ENCODE data around the gene CD79A. TPM values are rescaled to one million over a fixed set of nuclear protein-coding genes. Genes with fewer than 3 reads are reported as not detected.

The CD79A gene
- under 1 TPM in 2 of 4 donors, not detected in 2; 0.37 to 0.58 TPM for total RNA-seq
- 0.09 TPM for polyA plus RNA-seq
- long read RNA-seq, donor 1, result 0 reads
- long read RNA-seq, donor 2, result 0 reads
- long read RNA-seq, donor 3, result 0 reads
- long read RNA-seq, donor 4, result 0 reads

GRCh38 chr19:41876847-41877832 lies at the start of gene CD79A:
Gene CD79A (plus strand): TSS chr19:41877279. CDS start chr19:41877305, 26 bp downstream.
- no peaks in the 10 kb centered on the region for H3K4me1 ChIP-seq (ENCODE audit: control insufficient read depth, insufficient read depth, low read length)
- peak in 1 of 3 donors; percentile 46 for DNase-seq
- H3K9me3 ChIP-seq (ENCODE audit: control insufficient read depth, low read length), result no peaks in the 10 kb centered on the region
- H3K27ac ChIP-seq (ENCODE audit: low read length), result no peak within 1 kb of the TSS
- 58% methylated on average over 9 of the region's 9 CpGs for WGBS
- no peak for ATAC-seq
- no peaks in the 10 kb centered on the region for H3K27me3 ChIP-seq (ENCODE audit: control insufficient read depth, insufficient read depth)
- no peak within 1 kb of the TSS for H3K4me3 ChIP-seq (ENCODE audit: low read length)
- intact Hi-C loops (cut with DNase I), result loop anchor here in 1 of 4 donors (5.0 kb wide), 1 partner anchor 70 kb away; no protein-coding TSS in a partner anchor

- ATAC-seq, result no peak
- no peak overlapping the region for H3K27ac ChIP-seq (ENCODE audit: low read length)
- no peak for DNase-seq
- H3K4me1 ChIP-seq (ENCODE audit: control insufficient read depth, insufficient read depth, low read length), result no peaks in the 10 kb centered on the region
- no peak overlapping the region for H3K4me3 ChIP-seq (ENCODE audit: low read length)
- H3K9me3 ChIP-seq (ENCODE audit: control insufficient read depth, low read length), result no peaks in the 10 kb centered on the region
- no peaks in the 10 kb centered on the region for H3K27me3 ChIP-seq (ENCODE audit: control insufficient read depth, insufficient read depth)
- intact Hi-C loops (cut with DNase I), result no loop called here
- 50% methylated on average over 13 of the region's 13 CpGs for WGBS
Measured at GRCh38 chr19:41837981-41838708, 38.9 kb upstream of the CD79A start.

GRCh38 chr19:41839211-41839610 lies 37.9 kb upstream of the CD79A start:
- Histone ChIP-seq H3K4me3 (ENCODE audit: low read length) (no peak overlapping the region), H3K27ac (ENCODE audit: low read length) (no peak overlapping the region), H3K4me1 (ENCODE audit: control insufficient read depth, insufficient read depth, low read length) (no peaks in the 10 kb centered on the region), H3K9me3 (ENCODE audit: control insufficient read depth, low read length) (no peaks in the 10 kb centered on the region), H3K27me3 (ENCODE audit: control insufficient read depth, insufficient read depth) (no peaks in the 10 kb centered on the region)
- intact Hi-C loops (cut with DNase I), result no loop called here
- ATAC-seq, result no peak
- 65% methylated on average over 2 of the region's 2 CpGs for WGBS
- no peak for DNase-seq

- DNase-seq (no peak), ATAC-seq (no peak)
- Histone ChIP-seq H3K4me3 (ENCODE audit: low read length) (no peak overlapping the region), H3K9me3 (ENCODE audit: control insufficient read depth, low read length) (no peaks in the 10 kb centered on the region), H3K27me3 (ENCODE audit: control insufficient read depth, insufficient read depth) (no peaks in the 10 kb centered on the region), H3K4me1 (ENCODE audit: control insufficient read depth, insufficient read depth, low read length) (no peaks in the 10 kb centered on the region), H3K27ac (ENCODE audit: low read length) (no peak overlapping the region)
- intact Hi-C loops (cut with DNase I), result no loop called here
- 34% methylated on average over 7 of the region's 7 CpGs for WGBS
Measured at GRCh38 chr19:41843371-41843770, 33.7 kb upstream of the CD79A start.

- DNase-seq (no peak), ATAC-seq (no peak)
- Histone ChIP-seq H3K4me3 (ENCODE audit: low read length) (no peak within 1 kb of the TSS), H3K4me1 (ENCODE audit: control insufficient read depth, insufficient read depth, low read length) (no peaks in the 10 kb centered on the region), H3K27ac (ENCODE audit: low read length) (no peak within 1 kb of the TSS), H3K27me3 (ENCODE audit: control insufficient read depth, insufficient read depth) (no peaks in the 10 kb centered on the region), H3K9me3 (ENCODE audit: control insufficient read depth, low read length) (no peaks in the 10 kb centered on the region)
- 84% methylated on average over 30 of the region's 30 CpGs for WGBS
- intact Hi-C loops (cut with DNase I), result no loop called here
Measured at GRCh38 chr19:41844601-41845000, 32.5 kb upstream of the CD79A start, which contains the start of gene LYPD4. Gene LYPD4 (minus strand): TSS chr19:41844683. CDS start chr19:41839285, 5,398 bp downstream.

- Histone ChIP-seq H3K27me3 (ENCODE audit: control insufficient read depth, insufficient read depth) (no peaks in the 10 kb centered on the region), H3K4me1 (ENCODE audit: control insufficient read depth, insufficient read depth, low read length) (no peaks in the 10 kb centered on the region), H3K27ac (ENCODE audit: low read length) (no peak within 1 kb of the TSS), H3K4me3 (ENCODE audit: low read length) (no peak within 1 kb of the TSS), H3K9me3 (ENCODE audit: control insufficient read depth, low read length) (no peaks in the 10 kb centered on the region)
- 95% methylated on average over 3 of the region's 3 CpGs for WGBS
- intact Hi-C loops (cut with DNase I), result no loop called here
- ATAC-seq (no peak), DNase-seq (no peak)
Measured at GRCh38 chr19:41845001-41845050, 32.3 kb upstream of the CD79A start, which contains the start of gene DMRTC2. Gene DMRTC2 (plus strand): TSS chr19:41845042. CDS start chr19:41847429, 2,387 bp downstream.

- DNase-seq, result no peak
- H3K27me3 ChIP-seq (ENCODE audit: control insufficient read depth, insufficient read depth), result no peaks in the 10 kb centered on the region
- intact Hi-C loops (cut with DNase I), result no loop called here
- H3K4me1 ChIP-seq (ENCODE audit: control insufficient read depth, insufficient read depth, low read length), result no peaks in the 10 kb centered on the region
- no peak overlapping the region for H3K27ac ChIP-seq (ENCODE audit: low read length)
- no peaks in the 10 kb centered on the region for H3K9me3 ChIP-seq (ENCODE audit: control insufficient read depth, low read length)
- ATAC-seq, result no peak
- no peak overlapping the region for H3K4me3 ChIP-seq (ENCODE audit: low read length)
- 89% methylated on average over 23 of the region's 23 CpGs for WGBS
Measured at GRCh38 chr19:41845051-41845590, 32.0 kb upstream of the CD79A start.

DNA sequence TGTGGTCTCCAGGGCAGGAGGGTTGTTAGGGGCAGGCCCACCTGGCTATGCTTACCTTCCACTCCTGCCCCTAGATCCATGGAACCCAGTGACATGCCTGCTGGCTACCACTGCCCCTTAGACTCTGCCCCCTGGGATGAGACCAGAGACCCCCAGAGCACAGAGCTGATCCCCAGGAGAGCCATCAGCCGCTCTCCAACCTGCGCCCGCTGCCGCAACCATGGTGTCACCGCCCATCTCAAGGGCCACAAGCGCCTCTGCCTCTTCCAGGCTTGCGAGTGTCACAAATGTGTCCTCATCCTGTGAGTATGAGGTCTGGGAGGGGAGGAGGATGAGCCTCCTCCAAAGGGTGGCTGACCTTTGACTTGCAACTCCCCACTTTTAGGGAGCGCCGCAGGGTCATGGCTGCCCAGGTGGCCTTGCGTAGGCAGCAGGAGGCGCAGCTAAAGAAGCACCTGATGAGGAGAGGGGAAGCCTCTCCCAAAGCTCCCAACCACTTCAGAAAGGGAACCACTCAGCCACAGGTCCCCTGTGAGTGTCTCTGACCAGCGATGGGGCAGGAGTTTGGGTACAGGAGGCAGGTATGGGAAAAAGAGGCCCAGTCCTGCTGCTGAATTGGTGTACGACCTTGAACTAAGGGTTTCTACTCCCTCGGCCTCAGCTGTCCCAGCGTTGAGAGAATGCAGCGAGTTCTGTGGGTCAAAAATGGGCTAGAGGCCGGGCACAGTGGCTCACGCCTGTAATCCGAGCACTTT lies 29.6 kb upstream of the CD79A start:
- ATAC-seq (no peak), DNase-seq (no peak)
- intact Hi-C loops (cut with DNase I), result no loop called here
- Histone ChIP-seq H3K27me3 (ENCODE audit: control insufficient read depth, insufficient read depth) (no peaks in the 10 kb centered on the region), H3K4me3 (ENCODE audit: low read length) (no peak overlapping the region), H3K9me3 (ENCODE audit: control insufficient read depth, low read length) (no peaks in the 10 kb centered on the region), H3K4me1 (ENCODE audit: control insufficient read depth, insufficient read depth, low read length) (no peaks in the 10 kb centered on the region), H3K27ac (ENCODE audit: low read length) (no peak overlapping the region)
- WGBS, result 87% methylated on average over 19 of the region's 19 CpGs

GRCh38 chr19:41848666-41849065 lies 28.4 kb upstream of the CD79A start:
- DNase-seq (no peak), ATAC-seq (no peak)
- Histone ChIP-seq H3K4me3 (ENCODE audit: low read length) (no peak overlapping the region), H3K9me3 (ENCODE audit: control insufficient read depth, low read length) (no peaks in the 10 kb centered on the region), H3K27me3 (ENCODE audit: control insufficient read depth, insufficient read depth) (no peaks in the 10 kb centered on the region), H3K4me1 (ENCODE audit: control insufficient read depth, insufficient read depth, low read length) (no peaks in the 10 kb centered on the region), H3K27ac (ENCODE audit: low read length) (no peak overlapping the region)
- WGBS, result 83% methylated on average over 6 of the region's 6 CpGs
- intact Hi-C loops (cut with DNase I), result no loop called here

- Histone ChIP-seq H3K9me3 (ENCODE audit: control insufficient read depth, low read length) (no peaks in the 10 kb centered on the region), H3K27ac (ENCODE audit: low read length) (no peak overlapping the region), H3K4me1 (ENCODE audit: control insufficient read depth, insufficient read depth, low read length) (no peaks in the 10 kb centered on the region), H3K27me3 (ENCODE audit: control insufficient read depth, insufficient read depth) (no peaks in the 10 kb centered on the region), H3K4me3 (ENCODE audit: low read length) (no peak overlapping the region)
- intact Hi-C loops (cut with DNase I), result no loop called here
- WGBS, result 69% methylated on average over 2 of the region's 2 CpGs
- DNase-seq (no peak), ATAC-seq (no peak)
Measured at GRCh38 chr19:41849067-41849466, 28.0 kb upstream of the CD79A start.

Data from right cardiac atrium (tissue), 5 donors.